Islet precursor cell (in vitro differentiated cells): Measurements from ENCODE around the gene MARCKS.

Source experiments
- DNase-seq: peaks from one replicate; pipeline ENCODE4 v3.0.0-alpha.2; 2018

Gene MARCKS

DNA sequence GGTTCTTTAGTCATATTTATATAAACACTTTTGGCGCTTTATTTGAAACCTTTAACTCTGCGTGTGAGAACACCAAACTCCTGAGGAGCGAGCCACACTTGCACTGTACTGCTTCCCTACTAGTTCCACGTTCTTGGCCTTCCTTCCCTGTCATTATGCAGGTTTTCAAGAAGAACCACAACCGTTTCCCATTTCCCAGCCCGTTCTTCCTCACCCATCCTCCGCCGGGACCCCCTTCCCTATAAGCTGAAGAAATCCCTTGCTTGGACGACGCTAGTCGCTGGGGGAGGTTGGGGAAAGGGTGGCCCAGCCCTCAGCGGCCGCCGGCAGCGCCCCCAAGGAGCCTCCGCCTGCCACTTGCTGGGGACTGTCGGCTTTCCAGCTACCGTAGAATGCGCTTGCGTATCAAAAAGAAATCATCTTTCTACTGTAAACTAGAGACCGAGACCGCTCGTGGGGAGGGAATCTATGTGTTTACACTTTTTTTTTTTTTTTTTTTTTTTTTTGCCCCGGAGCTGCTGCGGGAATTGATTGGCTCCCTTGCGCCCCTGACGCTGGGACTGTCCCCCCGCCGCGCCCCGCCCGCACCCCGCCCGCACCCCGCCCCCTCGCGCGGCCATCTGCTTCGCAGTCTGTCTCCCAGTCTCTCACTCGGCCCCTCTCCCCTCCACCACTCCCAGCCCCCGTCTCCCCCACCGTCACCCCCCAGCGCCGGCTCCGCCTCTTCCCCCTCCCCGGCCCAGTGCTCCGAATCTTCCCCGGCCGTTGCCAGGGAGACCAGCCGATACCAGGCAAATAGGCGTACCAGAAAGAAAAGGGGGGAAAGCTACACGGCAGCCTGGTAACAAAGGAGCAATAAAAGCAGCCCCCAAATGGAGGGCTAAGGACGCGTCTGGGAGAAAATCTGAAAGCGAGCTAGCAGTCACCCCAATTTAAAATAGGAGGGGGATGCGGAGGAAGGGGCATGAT lies 2.3 kb upstream of the MARCKS start:
- peak; percentile 93 for DNase-seq

DNA sequence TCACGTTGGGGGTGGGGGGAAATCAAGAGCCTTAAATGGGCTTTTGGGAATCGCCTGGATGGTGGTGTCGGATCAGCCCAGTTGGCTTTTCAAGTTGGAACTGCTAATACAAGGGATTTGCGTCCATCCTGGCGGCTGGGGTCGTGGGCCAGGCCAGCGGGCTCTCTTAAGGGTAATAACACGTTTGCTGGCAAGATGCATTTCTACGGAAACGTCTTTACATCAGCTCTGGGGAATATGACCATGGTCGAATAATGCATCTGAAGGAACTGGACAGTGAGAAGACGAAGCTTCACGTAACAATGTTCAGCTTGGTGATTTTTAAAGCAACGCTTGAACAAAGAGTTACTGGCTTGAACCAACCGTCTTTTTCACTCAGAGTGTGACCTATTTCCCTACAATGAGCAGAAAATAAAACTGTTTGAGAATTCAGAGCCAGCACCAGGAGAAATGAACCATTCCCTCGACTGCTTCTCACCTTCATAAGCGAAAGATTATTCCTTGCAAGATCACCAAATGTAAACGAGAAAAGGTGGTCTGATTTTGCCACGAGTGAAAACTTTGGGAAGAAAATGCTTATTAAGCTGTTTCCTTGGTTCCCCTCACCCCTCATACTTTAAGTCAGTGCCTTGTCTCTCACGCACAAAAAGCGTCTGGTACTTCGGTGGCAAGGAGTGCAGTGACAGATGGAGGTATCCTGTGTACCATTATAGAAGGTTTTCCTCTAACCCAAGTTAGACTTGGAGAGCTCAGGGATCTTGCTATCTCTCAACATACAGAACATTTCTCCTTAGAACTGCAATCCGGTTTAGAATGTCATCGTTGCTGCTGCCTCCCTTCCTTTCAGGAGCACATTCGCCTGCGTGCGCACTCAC lies 1.4 kb upstream of the MARCKS start:
- DNase-seq = peak; percentile 72

DNA sequence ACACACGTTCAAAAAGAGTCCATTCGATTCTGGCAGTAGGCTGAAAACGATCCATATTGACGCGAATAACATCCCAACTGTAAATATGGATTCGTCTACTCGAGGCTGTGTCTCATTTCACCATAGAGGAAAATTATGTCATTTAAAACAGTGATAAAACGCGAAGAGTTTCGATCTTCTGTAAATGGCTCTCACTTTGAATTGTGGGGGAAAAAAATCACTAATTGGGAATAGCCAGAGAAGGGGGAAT lies 845 bp upstream of the MARCKS start:
- DNase-seq = no peak

DNA sequence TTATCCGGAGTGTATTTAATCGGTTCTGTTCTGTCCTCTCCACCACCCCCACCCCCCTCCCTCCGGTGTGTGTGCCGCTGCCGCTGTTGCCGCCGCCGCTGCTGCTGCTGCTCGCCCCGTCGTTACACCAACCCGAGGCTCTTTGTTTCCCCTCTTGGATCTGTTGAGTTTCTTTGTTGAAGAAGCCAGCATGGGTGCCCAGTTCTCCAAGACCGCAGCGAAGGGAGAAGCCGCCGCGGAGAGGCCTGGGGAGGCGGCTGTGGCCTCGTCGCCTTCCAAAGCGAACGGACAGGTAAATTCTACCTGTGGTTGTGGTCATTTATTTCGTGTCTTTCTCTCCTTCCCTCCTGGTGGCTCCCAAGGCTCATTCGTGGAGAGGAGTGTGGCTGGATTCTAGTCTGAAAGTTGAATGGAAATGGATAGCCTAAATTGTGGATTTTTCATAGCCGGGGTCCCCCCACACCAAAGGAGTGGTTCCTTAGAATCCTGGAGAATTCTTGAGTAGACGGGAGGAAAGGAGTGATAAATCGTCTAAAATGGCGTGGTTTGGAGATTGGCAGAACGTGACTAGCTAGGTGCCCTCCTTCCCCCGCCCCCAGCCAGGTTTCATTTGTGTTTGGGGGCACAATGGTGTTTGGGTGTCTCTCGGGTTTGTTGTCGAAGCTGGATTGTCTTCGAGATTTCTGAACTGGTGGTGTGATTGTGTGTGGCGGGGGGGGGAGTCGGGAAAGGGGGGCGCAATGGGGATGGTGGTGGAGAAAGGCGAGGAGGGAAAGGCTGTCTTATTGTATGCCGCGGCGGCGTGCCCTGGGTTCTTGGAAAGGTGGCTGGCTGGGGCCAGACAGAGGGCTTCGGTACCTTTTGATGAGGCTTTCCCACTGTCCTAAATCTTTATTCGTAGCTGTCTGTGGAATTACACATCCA lies 673 bp downstream of the MARCKS start:
- DNase-seq = peak; percentile 73

DNA sequence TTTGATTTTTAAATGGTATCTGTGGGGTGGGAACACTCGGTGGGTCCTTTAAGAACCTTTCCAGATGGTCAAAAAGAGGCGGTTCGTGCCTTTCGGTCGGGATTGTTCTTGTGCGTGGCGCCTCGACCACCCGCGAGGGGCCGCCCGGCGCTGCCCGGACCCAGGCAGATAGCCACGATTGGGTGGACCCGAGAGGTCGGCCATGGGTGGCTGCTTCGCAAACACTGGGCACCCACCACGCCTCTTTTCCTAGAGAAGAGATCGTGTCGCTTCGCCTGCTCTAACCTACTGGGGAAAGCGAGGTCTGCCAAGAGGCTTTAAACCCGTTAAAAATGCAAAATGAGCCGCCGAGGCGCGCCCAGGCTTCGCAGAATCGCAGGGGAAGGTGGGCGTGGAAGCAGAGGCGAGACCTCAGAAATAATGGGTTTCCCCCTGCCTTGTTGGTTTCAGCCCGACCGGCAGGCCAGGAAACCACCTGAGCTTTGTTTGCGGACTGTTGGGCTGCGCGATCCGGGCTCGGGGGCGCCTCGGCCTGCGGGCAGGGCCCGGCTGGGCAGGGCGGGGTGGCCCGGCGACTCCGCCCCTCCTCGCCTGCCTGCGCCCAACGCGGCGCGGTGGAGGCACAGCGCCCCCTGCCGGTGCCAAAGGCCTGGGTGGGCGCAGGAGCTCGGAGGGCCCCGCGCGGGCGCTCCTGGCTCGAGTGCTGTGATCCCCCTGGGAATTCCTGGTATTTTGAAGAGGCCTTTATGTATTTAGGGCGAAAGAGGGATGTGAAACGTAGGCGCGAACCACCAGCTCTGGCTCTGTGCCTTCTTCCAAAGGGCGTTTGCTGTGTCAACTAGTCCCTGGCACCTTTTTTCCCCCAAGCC lies 1.6 kb downstream of the MARCKS start:
- DNase-seq = peak; percentile 96

DNA sequence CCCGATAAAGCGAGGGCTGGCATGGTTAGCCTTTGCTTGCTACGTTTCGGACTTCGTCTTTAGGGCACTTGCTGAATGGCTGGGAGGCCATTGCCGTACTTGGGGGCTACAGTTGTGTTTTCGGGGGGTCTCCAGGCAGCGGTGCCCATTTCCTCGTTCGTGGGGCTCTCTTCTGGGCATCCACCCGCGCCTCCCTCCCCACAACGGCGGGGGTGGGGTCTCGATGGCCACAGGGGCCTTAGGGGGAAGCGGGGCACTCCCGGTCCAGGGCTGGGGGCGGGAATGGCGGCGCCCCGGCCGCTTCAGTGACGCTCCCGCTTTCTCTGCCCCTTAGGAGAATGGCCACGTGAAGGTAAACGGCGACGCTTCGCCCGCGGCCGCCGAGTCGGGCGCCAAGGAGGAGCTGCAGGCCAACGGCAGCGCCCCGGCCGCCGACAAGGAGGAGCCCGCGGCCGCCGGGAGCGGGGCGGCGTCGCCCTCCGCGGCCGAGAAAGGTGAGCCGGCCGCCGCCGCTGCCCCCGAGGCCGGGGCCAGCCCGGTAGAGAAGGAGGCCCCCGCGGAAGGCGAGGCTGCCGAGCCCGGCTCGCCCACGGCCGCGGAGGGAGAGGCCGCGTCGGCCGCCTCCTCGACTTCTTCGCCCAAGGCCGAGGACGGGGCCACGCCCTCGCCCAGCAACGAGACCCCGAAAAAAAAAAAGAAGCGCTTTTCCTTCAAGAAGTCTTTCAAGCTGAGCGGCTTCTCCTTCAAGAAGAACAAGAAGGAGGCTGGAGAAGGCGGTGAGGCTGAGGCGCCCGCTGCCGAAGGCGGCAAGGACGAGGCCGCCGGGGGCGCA lies 2.4 kb downstream of the MARCKS start:
- peak; percentile 57 for DNase-seq

DNA sequence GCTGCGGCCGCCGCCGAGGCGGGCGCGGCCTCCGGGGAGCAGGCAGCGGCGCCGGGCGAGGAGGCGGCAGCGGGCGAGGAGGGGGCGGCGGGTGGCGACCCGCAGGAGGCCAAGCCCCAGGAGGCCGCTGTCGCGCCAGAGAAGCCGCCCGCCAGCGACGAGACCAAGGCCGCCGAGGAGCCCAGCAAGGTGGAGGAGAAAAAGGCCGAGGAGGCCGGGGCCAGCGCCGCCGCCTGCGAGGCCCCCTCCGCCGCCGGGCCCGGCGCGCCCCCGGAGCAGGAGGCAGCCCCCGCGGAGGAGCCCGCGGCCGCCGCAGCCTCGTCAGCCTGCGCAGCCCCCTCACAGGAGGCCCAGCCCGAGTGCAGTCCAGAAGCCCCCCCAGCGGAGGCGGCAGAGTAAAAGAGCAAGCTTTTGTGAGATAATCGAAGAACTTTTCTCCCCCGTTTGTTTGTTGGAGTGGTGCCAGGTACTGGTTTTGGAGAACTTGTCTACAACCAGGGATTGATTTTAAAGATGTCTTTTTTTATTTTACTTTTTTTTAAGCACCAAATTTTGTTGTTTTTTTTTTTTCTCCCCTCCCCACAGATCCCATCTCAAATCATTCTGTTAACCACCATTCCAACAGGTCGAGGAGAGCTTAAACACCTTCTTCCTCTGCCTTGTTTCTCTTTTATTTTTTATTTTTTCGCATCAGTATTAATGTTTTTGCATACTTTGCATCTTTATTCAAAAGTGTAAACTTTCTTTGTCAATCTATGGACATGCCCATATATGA lies 3.2 kb downstream of the MARCKS start:
- no peak for DNase-seq

DNA sequence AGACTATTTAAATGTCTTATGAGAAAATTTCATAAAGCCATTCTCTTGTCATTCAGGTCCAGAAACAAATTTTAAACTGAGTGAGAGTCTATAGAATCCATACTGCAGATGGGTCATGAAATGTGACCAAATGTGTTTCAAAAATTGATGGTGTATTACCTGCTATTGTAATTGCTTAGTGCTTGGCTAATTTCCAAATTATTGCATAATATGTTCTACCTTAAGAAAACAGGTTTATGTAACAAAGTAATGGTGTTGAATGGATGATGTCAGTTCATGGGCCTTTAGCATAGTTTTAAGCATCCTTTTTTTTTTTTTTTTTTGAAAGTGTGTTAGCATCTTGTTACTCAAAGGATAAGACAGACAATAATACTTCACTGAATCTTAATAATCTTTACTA lies 5.0 kb downstream of the MARCKS start:
- no peak for DNase-seq

DNA sequence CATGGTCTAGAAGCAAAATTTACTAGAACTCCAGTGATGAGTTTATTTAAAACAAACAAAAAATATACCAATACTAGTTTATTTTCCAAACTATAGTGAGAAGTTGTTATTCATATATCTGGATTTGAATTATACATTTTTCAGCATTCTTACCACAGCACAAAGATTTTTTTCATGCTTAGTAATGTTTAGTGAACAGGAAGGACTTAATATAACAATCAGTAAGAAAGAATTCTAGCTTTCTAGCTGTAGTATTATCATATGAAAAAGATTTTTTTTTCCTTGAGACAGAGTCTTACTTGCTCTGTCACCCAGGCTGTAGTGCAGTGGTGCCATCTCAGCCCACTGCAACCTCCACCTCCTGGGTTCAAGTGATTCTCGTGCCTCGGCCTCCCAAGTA lies 13.8 kb downstream of the MARCKS start:
- no peak for DNase-seq

DNA sequence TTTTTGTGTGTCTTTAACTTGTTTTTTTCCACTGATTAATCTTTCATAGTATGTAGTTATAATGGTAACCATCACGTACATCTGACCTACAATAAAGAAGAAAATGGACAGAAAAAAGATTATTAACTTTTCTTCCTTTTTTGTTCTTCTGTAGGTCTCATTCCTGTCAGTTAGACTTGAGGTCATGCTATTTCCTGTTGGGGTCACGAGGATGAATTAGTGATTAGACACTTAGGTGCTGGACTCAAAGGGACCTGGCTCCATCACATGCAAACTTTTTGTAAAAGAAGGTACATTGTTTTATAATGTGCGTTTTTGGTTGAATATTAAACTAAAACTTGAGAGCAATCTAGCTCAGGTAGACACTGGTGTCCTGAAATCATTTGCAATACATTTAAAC lies 14.8 kb downstream of the MARCKS start:
- DNase-seq = no peak

DNA sequence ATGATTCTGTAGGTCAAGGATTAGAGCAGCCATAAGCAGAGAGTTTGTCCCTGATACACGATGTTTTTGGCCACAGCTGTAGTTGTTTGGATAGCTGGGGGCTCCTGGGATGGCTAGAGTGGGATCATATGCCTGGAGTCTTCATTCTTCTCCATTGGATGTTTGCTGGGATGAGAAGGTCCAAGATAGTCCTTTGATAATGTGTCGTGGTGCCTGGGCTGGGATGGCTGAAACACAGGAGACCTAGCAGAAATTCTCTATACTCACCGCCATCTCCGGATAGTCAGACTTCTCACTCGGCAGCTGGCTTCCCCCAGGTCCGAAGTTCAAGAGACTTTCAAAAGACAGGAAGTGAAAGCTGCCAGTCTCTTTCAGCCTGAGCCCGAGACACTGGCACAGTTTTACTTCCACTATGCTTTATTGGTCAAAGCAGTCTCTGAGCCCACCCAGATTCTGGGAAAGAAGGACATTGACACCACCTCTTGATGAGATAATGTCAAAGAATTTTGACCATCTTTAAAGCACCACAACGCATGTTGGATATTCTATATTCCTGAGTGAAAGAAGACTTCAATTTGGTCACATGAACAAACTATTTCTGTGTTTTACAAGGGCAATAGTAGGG lies 16.0 kb downstream of the MARCKS start:
- DNase-seq = no peak

DNA sequence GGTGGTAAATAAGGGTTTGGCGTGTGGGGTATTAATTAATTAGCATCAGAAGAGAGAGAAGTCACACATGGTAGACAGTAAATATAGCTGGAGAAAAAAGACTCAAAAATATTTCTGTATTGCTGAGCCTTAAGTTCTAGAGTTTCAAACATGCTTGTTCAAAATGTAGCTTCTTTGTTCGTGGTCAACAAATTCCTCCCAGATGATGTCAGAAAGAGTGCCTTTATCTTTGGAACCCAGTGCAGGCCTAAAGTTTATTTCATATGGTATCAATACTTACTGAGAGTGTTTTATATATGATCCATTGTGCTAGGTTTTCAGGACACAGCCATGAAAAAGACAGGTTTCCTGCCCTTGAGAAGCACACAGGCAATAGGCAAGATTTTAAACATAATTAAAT lies 18.3 kb downstream of the MARCKS start:
- DNase-seq = no peak

DNA sequence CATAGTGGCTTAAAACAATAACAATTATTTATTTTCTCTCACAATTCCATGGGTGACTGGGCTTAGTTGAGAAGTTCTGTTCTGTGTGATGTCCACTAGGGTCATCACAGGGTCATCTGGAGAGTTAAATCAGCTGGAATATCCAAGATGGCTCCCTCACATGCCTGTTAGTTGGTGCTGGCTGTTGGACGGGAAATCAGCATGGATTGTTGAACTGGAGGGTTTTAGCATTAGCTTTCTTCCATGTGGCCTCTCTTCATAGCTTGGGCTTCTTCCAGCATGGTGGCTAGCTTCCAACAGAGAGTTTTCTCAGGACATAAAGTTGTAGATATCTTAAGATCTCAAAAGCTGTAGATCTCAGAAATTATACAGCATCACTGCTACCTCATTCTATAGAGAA lies 19.6 kb downstream of the MARCKS start:
- DNase-seq = no peak

DNA sequence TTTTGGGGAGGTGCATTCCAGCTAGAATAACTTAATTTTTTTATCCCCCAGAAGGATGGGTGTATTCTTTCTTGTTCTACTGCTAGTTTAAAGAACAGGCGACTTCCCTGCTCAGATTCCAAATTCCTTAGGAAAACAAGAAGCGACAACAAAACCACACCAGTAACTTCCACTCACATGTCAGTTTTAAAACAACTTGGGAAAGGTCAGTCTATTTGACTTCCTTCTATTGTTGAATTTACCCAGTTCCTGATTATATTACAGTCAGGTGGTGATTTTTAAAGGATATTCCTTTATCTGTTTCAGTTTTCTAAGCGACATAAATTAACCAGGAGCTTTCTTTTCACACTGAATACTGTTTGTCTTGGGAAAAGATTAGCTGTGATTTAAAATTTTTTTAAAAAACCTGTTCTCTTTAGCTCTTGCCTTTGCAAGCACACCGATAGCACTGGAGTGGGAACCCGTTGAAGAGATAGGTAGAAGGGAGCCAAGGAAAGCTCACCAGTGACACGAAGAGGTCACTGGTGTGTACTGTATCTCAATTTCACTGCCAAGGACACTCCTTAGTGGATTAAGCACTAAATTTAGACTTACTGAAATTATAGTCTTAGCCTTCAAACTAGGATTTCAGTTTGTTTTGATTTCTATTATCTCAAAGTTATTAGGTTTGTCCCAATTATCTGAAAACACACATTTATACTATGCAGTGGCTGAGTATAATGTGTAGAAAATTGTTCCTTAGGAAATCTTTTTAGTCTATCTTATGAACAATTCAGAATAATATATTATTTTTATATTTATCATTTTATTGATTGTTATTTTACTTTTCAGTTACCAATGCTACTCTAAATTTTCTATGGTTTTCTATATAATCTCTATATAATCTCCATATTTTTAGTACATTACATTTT lies 22.3 kb downstream of the MARCKS start:
- DNase-seq = peak; percentile 78

DNA sequence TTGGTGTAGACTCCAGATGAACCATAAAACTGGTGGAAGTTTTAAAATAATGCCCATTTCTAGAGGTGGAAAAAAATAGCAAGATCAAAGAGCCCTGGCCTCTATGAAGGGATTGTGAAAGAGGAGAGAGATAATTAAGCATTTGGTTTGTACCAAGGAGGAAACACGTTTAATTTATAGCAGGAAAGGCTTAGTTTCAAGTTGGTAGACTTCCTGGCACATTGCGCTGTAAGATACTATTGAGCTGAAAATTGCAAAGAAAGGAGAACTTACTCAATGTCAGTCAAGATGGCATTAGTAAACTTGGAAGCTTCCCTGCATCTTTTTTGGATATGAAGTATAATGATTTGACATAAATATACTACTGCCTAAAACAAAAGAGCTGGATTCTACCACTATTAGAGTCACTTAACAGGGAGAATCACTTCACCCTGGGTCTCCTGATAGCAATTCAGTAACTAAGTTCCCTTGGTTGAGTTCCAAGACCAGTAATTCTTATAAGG lies 24.4 kb downstream of the MARCKS start:
- no peak for DNase-seq

DNA sequence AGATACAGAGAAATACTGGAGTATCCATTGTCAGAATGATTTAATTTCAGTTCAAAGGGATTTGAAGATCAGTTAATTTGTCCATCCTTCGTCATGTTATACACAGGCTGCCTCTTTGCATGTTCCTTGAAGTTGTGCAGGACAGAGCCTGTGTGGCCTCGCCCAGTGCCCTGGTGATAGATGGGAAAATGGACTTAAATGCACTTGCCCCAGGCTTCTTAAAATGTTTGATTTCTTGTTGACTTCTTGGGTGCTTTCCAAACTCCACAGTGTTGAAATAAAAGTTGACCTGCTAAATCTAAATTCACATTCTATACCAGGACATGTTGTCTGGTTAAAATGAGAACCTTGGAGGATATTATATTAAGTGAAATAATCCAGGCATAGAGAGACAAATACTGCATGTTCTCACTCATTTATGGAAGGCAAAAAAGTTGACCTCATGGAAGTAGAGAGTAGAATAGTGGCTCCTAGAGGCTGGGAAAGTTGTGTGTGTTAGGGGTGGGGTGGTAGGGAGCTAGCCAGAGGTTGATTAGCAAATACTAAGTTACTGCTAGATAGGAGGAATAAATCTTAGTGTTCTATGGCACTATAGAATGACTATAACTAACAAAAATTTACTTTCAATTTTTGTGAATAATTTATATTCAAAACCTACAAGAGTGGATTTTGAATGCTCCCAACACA lies 25.3 kb downstream of the MARCKS start:
- DNase-seq = no peak

DNA sequence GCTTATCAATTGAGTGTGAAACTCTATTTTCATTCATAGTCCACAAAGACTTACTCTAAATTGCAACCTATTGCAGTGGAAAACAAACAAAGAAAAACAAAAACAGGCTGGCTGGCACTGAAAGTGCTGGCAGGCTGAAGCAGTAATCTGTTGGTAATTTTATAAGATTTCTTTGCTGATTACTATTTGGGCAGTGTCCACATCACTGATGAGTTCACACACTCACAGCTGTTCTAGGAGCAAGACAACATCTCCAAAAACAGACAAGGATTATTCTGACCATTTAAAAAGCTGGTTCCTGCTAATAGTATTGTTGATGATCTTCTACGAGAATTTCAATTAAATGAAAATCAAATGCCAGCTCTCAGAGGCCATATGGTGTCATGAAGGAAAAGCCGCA lies 26.9 kb downstream of the MARCKS start:
- DNase-seq = no peak

DNA sequence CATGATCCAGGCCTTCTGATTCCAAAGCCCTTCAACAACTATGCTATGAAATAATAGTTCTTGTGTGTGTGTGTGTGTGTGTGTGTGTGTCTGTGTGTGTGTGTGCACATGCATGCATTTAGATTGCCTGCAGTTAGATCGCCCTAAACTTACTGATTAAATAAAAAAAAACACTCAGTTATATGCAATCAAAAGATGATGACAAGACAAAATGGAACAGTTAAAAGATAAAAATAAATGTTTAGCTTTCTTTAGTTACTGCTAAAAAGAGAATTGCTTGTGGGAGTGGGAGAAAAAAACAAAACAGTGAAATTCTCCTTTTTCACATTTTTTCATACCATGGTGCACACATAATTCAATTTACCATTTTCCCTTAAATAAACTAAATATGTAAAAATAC lies 29.4 kb downstream of the MARCKS start:
- no peak for DNase-seq
